GM23338 (cell line): ENCODE data around the gene IQGAP1. TPM values are rescaled to one million over a fixed set of nuclear protein-coding genes. Genes with fewer than 3 reads are reported as not detected.

Source experiments
- ATAC-seq: fragments of 200-7000 bp; cut with Tn5 transposase; 3 replicates; pipeline ENCODE4 v1.9.1; 2020
- DNase-seq: peaks from one replicate; pipeline ENCODE4 v3.0.0-alpha.2; 2015; ENCODE audit warnings: low spot score
- H2AFZ ChIP-seq: fragments of 200-600 bp; sonication (generic); 2 replicates; pipeline ENCODE4 v1.8.0; 2016; ENCODE audit warnings: antibody characterized with exemption, mild to moderate bottlenecking, moderate library complexity
- H3F3A ChIP-seq: fragments of 200-600 bp; sonication (generic); replicated peaks from 2 replicates; pipeline ENCODE4 v1.8.0; 2017; ENCODE audit warnings: antibody characterized with exemption, mixed run types, low read depth
- H3K27ac ChIP-seq: fragments of 200-600 bp; sonication (generic); 2 replicates; pipeline ENCODE4 v1.6.1; 2016; ENCODE audit warnings: low read depth
- H3K27me3 ChIP-seq: fragments of 200-600 bp; sonication (generic); 2 replicates; pipeline ENCODE4 v1.8.0; 2016; ENCODE audit warnings: mild to moderate bottlenecking, mixed run types, moderate library complexity; ENCODE audit not compliant: insufficient read depth
- H3K36me3 ChIP-seq: fragments of 200-600 bp; sonication (generic); 2 replicates; pipeline ENCODE4 v1.8.0; 2016; ENCODE audit warnings: mild to moderate bottlenecking; ENCODE audit not compliant: insufficient read depth
- H3K4me1 ChIP-seq: fragments of 200-600 bp; sonication (generic); 2 replicates; pipeline ENCODE4 v1.8.0; 2016; ENCODE audit warnings: mild to moderate bottlenecking, moderate library complexity; ENCODE audit not compliant: insufficient read depth
- H3K4me2 ChIP-seq: fragments of 200-600 bp; sonication (generic); 2 replicates; pipeline ENCODE4 v1.7.1; 2017; ENCODE audit warnings: mixed run types
- H3K4me3 ChIP-seq: fragments of 200-600 bp; sonication (generic); 2 replicates; pipeline ENCODE4 v1.6.1; 2016; ENCODE audit warnings: mixed run types
- H3K79me2 ChIP-seq: fragments of 200-600 bp; sonication (generic); replicated peaks from 2 replicates; pipeline ENCODE4 v1.8.0; 2017; ENCODE audit warnings: mild to moderate bottlenecking; ENCODE audit not compliant: insufficient read depth
- H3K9me2 ChIP-seq: fragments of 200-600 bp; sonication (generic); 2 replicates; pipeline ENCODE4 v1.8.0; 2017; ENCODE audit not compliant: insufficient read depth
- H4K20me1 ChIP-seq: fragments of 200-600 bp; sonication (generic); replicated peaks from 2 replicates; pipeline ENCODE4 v1.8.0; 2017; ENCODE audit warnings: mild to moderate bottlenecking; ENCODE audit not compliant: insufficient read depth
- H3K27ac Mint-ChIP-seq: 2 replicates; pipeline ENCODE4 v1.8.0; 2020; ENCODE audit warnings: inconsistent platforms, mild to moderate bottlenecking, moderate library complexity, mixed read lengths
- H3K27me3 Mint-ChIP-seq: 3 replicates; pipeline ENCODE4 v1.8.0; 2022; ENCODE audit warnings: low read depth, mild to moderate bottlenecking, moderate library complexity, mixed read lengths, inconsistent platforms; ENCODE audit not compliant: insufficient read depth, poor library complexity
- H3K36me3 Mint-ChIP-seq: 3 replicates; pipeline ENCODE4 v1.8.0; 2021; ENCODE audit warnings: low read depth, mild to moderate bottlenecking, inconsistent platforms, moderate library complexity, mixed read lengths
- H3K4me1 Mint-ChIP-seq: 3 replicates; pipeline ENCODE4 v1.8.0; 2020; ENCODE audit warnings: mild to moderate bottlenecking, inconsistent platforms, mixed read lengths
- H3K4me3 Mint-ChIP-seq: 3 replicates; pipeline ENCODE4 v1.8.0; 2021; ENCODE audit warnings: moderate library complexity, mild to moderate bottlenecking, inconsistent platforms, mixed read lengths
- H3K9me3 Mint-ChIP-seq: 3 replicates; pipeline ENCODE4 v1.8.0; 2020; ENCODE audit warnings: moderate library complexity, mild to moderate bottlenecking, inconsistent platforms, mixed read lengths
- CREB1 ChIP-seq: fragments of 250-450 bp; sonication (Bioruptor Pico); IDR thresholded peaks from 2 replicates; pipeline ENCODE4 v1.5.0; 2020; ENCODE audit warnings: low read depth, mild to moderate bottlenecking, moderate library complexity
- ETS1 ChIP-seq: IDR thresholded peaks from 2 replicates; pipeline ENCODE4 v1.6.1; 2016; ENCODE audit warnings: antibody characterized with exemption
- EZH2phosphoT487 ChIP-seq: fragments of 200-600 bp; sonication (generic); IDR thresholded peaks from one replicate; pipeline ENCODE4 v1.8.1; 2018; ENCODE audit warnings: antibody characterized with exemption; ENCODE audit not compliant: unreplicated experiment
- JUNB ChIP-seq: IDR thresholded peaks from one replicate; pipeline ENCODE4 v1.6.1; 2016; ENCODE audit warnings: antibody characterized with exemption; ENCODE audit not compliant: unreplicated experiment
- NANOG ChIP-seq: IDR thresholded peaks from 2 replicates; pipeline ENCODE4 v1.6.1; 2016; ENCODE audit warnings: antibody characterized with exemption, borderline replicate concordance
- POLR2AphosphoS5 ChIP-seq: IDR thresholded peaks from 2 replicates; pipeline ENCODE4 v1.6.1; 2016; ENCODE audit warnings: antibody characterized with exemption, low read depth
- STAT1 ChIP-seq: IDR thresholded peaks from one replicate; pipeline ENCODE4 v1.6.1; 2016; ENCODE audit warnings: antibody characterized with exemption; ENCODE audit not compliant: unreplicated experiment
- ZNF114 ChIP-seq: fragments of 250-450 bp; sonication (Bioruptor Pico); IDR thresholded peaks from 2 replicates; pipeline ENCODE4 v1.5.0; 2020; ENCODE audit warnings: mild to moderate bottlenecking, moderate library complexity
- ZNF331 ChIP-seq: fragments of 250-450 bp; sonication (Bioruptor Pico); IDR thresholded peaks from 2 replicates; pipeline ENCODE4 v1.5.0; 2020; ENCODE audit warnings: low read depth, mild to moderate bottlenecking, moderate library complexity
- ZNF462 ChIP-seq: fragments of 250-450 bp; sonication (Bioruptor Pico); IDR thresholded peaks from 2 replicates; pipeline ENCODE4 v1.5.0; 2020; ENCODE audit warnings: mild to moderate bottlenecking, moderate library complexity
- polyA plus RNA-seq: library from polyadenylated mRNA; unstranded; fragments of >200 nt; fragmentation: Nextera tagmentation; extraction: Ambion mirVana; gene quantifications from 2 replicates; pipeline ENCODE4 v1.2.1, GENCODE V29; 2016
- total RNA-seq: library from RNA; depleted of rRNA; stranded (reverse); fragments of >200 nt; shearing (Covaris generic); gene quantifications from 2 replicates; pipeline ENCODE4 v1.2.3, GENCODE V29; 2014
- TF ChIP-seq, protein P1 (sequence below), 2 experiments: fragments of 200-600 bp in 1 of 2; sonication (generic) in 1 of 2; conservative IDR thresholded peaks; 2 replicates each; pipeline versions ENCODE4 v1.5.1 to v1.6.1; 2016 to 2017; ENCODE audit warnings: antibody characterized with exemption in 2 of 2, low read depth in 2 of 2, mild to moderate bottlenecking in 2 of 2, moderate library complexity in 1 of 2
- TF ChIP-seq, protein P2 (sequence below): IDR thresholded peaks from one replicate; pipeline ENCODE4 v1.6.1; 2018; ENCODE audit warnings: antibody characterized with exemption; ENCODE audit not compliant: unreplicated experiment

Gene IQGAP1
- total and polyA plus RNA-seq, 2 experiments from 2014 or later, result 92.7 to 159 TPM

- no peak for TF ChIP-seq ZNF462 (CRISPR knock-in tag)
- TF ChIP-seq, protein P1, sequence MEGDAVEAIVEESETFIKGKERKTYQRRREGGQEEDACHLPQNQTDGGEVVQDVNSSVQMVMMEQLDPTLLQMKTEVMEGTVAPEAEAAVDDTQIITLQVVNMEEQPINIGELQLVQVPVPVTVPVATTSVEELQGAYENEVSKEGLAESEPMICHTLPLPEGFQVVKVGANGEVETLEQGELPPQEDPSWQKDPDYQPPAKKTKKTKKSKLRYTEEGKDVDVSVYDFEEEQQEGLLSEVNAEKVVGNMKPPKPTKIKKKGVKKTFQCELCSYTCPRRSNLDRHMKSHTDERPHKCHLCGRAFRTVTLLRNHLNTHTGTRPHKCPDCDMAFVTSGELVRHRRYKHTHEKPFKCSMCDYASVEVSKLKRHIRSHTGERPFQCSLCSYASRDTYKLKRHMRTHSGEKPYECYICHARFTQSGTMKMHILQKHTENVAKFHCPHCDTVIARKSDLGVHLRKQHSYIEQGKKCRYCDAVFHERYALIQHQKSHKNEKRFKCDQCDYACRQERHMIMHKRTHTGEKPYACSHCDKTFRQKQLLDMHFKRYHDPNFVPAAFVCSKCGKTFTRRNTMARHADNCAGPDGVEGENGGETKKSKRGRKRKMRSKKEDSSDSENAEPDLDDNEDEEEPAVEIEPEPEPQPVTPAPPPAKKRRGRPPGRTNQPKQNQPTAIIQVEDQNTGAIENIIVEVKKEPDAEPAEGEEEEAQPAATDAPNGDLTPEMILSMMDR (conservative IDR thresholded peaks at IDR 0.05; ENCODE audit: low read depth in 2 of 2), result no peak
- TF ChIP-seq ZNF331 (CRISPR knock-in tag), result no peak
Observed at GRCh38 chr15:90343302-90343790, 44.7 kb upstream of the IQGAP1 start (continued).

- H3K27ac ChIP-seq, result no peak overlapping the region
- H3F3A ChIP-seq, result no peaks in the 10 kb centered on the region
- H4K20me1 ChIP-seq, result no peaks in the 10 kb centered on the region
- no peak overlapping the region for H2AFZ ChIP-seq
- no peak for ATAC-seq
- no peaks in the 10 kb centered on the region for H3K79me2 ChIP-seq
- H3K36me3 Mint-ChIP-seq, result no peaks in the 10 kb centered on the region
- no peaks in the 10 kb centered on the region for H3K27me3 ChIP-seq
- H3K4me2 ChIP-seq, result no peak overlapping the region
- H3K4me1 Mint-ChIP-seq, result no peaks in the 10 kb centered on the region; the same call in 1 of the 3 replicates
- H3K9me2 ChIP-seq, result no peaks in the 10 kb centered on the region
- H3K4me3 ChIP-seq, result no peak overlapping the region
- no peaks in the 10 kb centered on the region for H3K36me3 ChIP-seq
- H3K4me3 Mint-ChIP-seq, result no peak overlapping the region
- H3K27ac Mint-ChIP-seq, result no peak overlapping the region
- no peaks in the 10 kb centered on the region for H3K9me3 Mint-ChIP-seq
- DNase-seq, result no peak
- H3K4me1 ChIP-seq, result no peaks in the 10 kb centered on the region
- H3K27me3 Mint-ChIP-seq, result peaks cover 4% of the 10 kb centered on the region
- TF ChIP-seq, protein P2, sequence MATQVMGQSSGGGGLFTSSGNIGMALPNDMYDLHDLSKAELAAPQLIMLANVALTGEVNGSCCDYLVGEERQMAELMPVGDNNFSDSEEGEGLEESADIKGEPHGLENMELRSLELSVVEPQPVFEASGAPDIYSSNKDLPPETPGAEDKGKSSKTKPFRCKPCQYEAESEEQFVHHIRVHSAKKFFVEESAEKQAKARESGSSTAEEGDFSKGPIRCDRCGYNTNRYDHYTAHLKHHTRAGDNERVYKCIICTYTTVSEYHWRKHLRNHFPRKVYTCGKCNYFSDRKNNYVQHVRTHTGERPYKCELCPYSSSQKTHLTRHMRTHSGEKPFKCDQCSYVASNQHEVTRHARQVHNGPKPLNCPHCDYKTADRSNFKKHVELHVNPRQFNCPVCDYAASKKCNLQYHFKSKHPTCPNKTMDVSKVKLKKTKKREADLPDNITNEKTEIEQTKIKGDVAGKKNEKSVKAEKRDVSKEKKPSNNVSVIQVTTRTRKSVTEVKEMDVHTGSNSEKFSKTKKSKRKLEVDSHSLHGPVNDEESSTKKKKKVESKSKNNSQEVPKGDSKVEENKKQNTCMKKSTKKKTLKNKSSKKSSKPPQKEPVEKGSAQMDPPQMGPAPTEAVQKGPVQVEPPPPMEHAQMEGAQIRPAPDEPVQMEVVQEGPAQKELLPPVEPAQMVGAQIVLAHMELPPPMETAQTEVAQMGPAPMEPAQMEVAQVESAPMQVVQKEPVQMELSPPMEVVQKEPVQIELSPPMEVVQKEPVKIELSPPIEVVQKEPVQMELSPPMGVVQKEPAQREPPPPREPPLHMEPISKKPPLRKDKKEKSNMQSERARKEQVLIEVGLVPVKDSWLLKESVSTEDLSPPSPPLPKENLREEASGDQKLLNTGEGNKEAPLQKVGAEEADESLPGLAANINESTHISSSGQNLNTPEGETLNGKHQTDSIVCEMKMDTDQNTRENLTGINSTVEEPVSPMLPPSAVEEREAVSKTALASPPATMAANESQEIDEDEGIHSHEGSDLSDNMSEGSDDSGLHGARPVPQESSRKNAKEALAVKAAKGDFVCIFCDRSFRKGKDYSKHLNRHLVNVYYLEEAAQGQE, result no peak
- TF ChIP-seq EZH2phosphoT487 (no peak), JUNB (no peak), ZNF331 (CRISPR knock-in tag) (no peak), POLR2AphosphoS5 (no peak), CREB1 (no peak), ZNF114 (CRISPR knock-in tag) (no peak), STAT1 (no peak), ETS1 (no peak), NANOG (no peak)
Observed at GRCh38 chr15:90344662-90345061, 43.4 kb upstream of the IQGAP1 start.
